ENCODE data around the gene MYO7A.
A peak's percentile ranks its signal among the peaks of the same experiment; 100 is the strongest.

MYO7A gene

GRCh38 chr11:77190331-77191075, 62.5 kb downstream of the MYO7A start:
- H3K9ac ChIP-seq (ENCODE audit: low read depth, low read length): no peak overlapping the region
- H3K27ac ChIP-seq (ENCODE audit: low read length): no peak overlapping the region
- H3K79me2 ChIP-seq (ENCODE audit: insufficient read depth, low read length): no peaks in the 10 kb centered on the region
- no peaks in the 10 kb centered on the region for H3K4me1 ChIP-seq (ENCODE audit: insufficient read depth, low read length)
- H3K27me3 ChIP-seq (ENCODE audit: insufficient read depth, low read length, poor library complexity): no peaks in the 10 kb centered on the region
- TF ChIP-seq CTCF (IDR thresholded peaks at IDR 0.05; ENCODE audit: borderline replicate concordance, extremely low read depth, low read length, poor library complexity, severe bottlenecking) (no peak), EZH2 (IDR thresholded peaks at IDR 0.05; ENCODE audit: borderline replicate concordance, low read depth, low read length, severe bottlenecking) (no peak)
- ATAC-seq (ENCODE audit: insufficient read depth, low read depth) (no peak), DNase-seq (no peak)
- H3K4me2 ChIP-seq (ENCODE audit: insufficient read depth, low read length): no peak overlapping the region
- no peak overlapping the region for H2AFZ ChIP-seq (ENCODE audit: low read depth, low read length)
- no peaks in the 10 kb centered on the region for H4K20me1 ChIP-seq (ENCODE audit: insufficient read depth, low read length)
- no peak overlapping the region for H3K4me3 ChIP-seq (ENCODE audit: low read depth in 1 of 2, low read length in 2 of 2)
- H3K36me3 ChIP-seq (ENCODE audit: insufficient read depth, low read length): no peaks in the 10 kb centered on the region
- no peaks in the 10 kb centered on the region for H3K9me3 ChIP-seq (ENCODE audit: insufficient read depth, low read length, severe bottlenecking)

- H3K4me3 ChIP-seq (ENCODE audit: low read depth in 1 of 2, low read length in 2 of 2): no peak overlapping the region
- H3K36me3 ChIP-seq (ENCODE audit: insufficient read depth, low read length): no peaks in the 10 kb centered on the region
- no peak overlapping the region for H3K9ac ChIP-seq (ENCODE audit: low read depth, low read length)
- no peaks in the 10 kb centered on the region for H3K4me1 ChIP-seq (ENCODE audit: insufficient read depth, low read length)
- H3K27me3 ChIP-seq (ENCODE audit: insufficient read depth, low read length, poor library complexity): no peaks in the 10 kb centered on the region
- no peak for TF ChIP-seq CTCF (IDR thresholded peaks at IDR 0.05; ENCODE audit: borderline replicate concordance, extremely low read depth, low read length, poor library complexity, severe bottlenecking)
- TF ChIP-seq EZH2 (IDR thresholded peaks at IDR 0.05; ENCODE audit: borderline replicate concordance, low read depth, low read length, severe bottlenecking): no peak
- no peak overlapping the region for H2AFZ ChIP-seq (ENCODE audit: low read depth, low read length)
- no peaks in the 10 kb centered on the region for H3K79me2 ChIP-seq (ENCODE audit: insufficient read depth, low read length)
- ATAC-seq (ENCODE audit: insufficient read depth, low read depth): no peak
- DNase-seq: no peak
- no peak overlapping the region for H3K4me2 ChIP-seq (ENCODE audit: insufficient read depth, low read length)
- H3K9me3 ChIP-seq (ENCODE audit: insufficient read depth, low read length, severe bottlenecking): no peaks in the 10 kb centered on the region
- H4K20me1 ChIP-seq (ENCODE audit: insufficient read depth, low read length): no peaks in the 10 kb centered on the region
- no peak overlapping the region for H3K27ac ChIP-seq (ENCODE audit: low read length)
Observed at GRCh38 chr11:77191429-77191822, 63.4 kb downstream of the MYO7A start.

GRCh38 chr11:77191823-77192495, 63.9 kb downstream of the MYO7A start:
- no peaks in the 10 kb centered on the region for H4K20me1 ChIP-seq (ENCODE audit: insufficient read depth, low read length)
- H3K9ac ChIP-seq (ENCODE audit: low read depth, low read length): no peak overlapping the region
- ATAC-seq (ENCODE audit: insufficient read depth, low read depth): 0 out of 3 replicates have a peak, but pooled peaks have one; percentile 34
- peak; percentile 47 for TF ChIP-seq CTCF (IDR thresholded peaks at IDR 0.05; ENCODE audit: borderline replicate concordance, extremely low read depth, low read length, poor library complexity, severe bottlenecking)
- TF ChIP-seq EZH2 (IDR thresholded peaks at IDR 0.05; ENCODE audit: borderline replicate concordance, low read depth, low read length, severe bottlenecking): no peak
- H3K27me3 ChIP-seq (ENCODE audit: insufficient read depth, low read length, poor library complexity): no peaks in the 10 kb centered on the region
- H3K36me3 ChIP-seq (ENCODE audit: insufficient read depth, low read length): no peaks in the 10 kb centered on the region
- no peak overlapping the region for H3K4me3 ChIP-seq (ENCODE audit: low read depth in 1 of 2, low read length in 2 of 2)
- peak; percentile 40 for DNase-seq
- H3K4me1 ChIP-seq (ENCODE audit: insufficient read depth, low read length): no peaks in the 10 kb centered on the region
- no peak overlapping the region for H2AFZ ChIP-seq (ENCODE audit: low read depth, low read length)
- H3K79me2 ChIP-seq (ENCODE audit: insufficient read depth, low read length): no peaks in the 10 kb centered on the region
- no peak overlapping the region for H3K27ac ChIP-seq (ENCODE audit: low read length)
- H3K9me3 ChIP-seq (ENCODE audit: insufficient read depth, low read length, severe bottlenecking): no peaks in the 10 kb centered on the region
- H3K4me2 ChIP-seq (ENCODE audit: insufficient read depth, low read length): no peak overlapping the region

All from DND-41 (cell line).